Measurements from ENCODE around the gene DNAH1. TPM values are rescaled to one million over a fixed set of nuclear protein-coding genes. Genes with fewer than 3 reads are reported as not detected.

Gene DNAH1
- total and polyA plus RNA-seq, 2 experiments from 2014 or later = 0.81 to 1.8 TPM

- Histone ChIP-seq H3K4me2 (peak overlapping the region; percentile 93), H2AFZ (no peak overlapping the region)
- H3K9me3 Mint-ChIP-seq = no peaks in the 10 kb centered on the region
Observed at GRCh38 chr3:52288674-52289073, 27.4 kb upstream of the DNAH1 start.

More at GRCh38 chr3:52288674-52289073, 27.4 kb upstream of the DNAH1 start:
- peaks cover 7% of the 10 kb centered on the region; the same call in 1 of the 2 replicates for H3K79me2 ChIP-seq (replicated peaks; ENCODE audit: insufficient read depth)
- Mint-ChIP-seq H3K4me1 (peaks cover 9% of the 10 kb centered on the region), H3K27me3 (ENCODE audit: insufficient read depth, low read depth, poor library complexity) (peaks cover 11% of the 10 kb centered on the region), H3K27ac (no peak overlapping the region), H3K4me3 (peak overlapping the region; percentile 99), H3K36me3 (ENCODE audit: low read depth) (no peaks in the 10 kb centered on the region; the same call in 2 of the 3 replicates)
- peaks cover 9% of the 10 kb centered on the region for H3F3A ChIP-seq (replicated peaks; ENCODE audit: low read depth)
- H3K36me3 ChIP-seq (ENCODE audit: insufficient read depth) = no peaks in the 10 kb centered on the region
- H3K27ac ChIP-seq (ENCODE audit: low read depth) = no peak overlapping the region; the same call in 1 of the 2 replicates
- no peaks in the 10 kb centered on the region for H3K9me2 ChIP-seq (ENCODE audit: insufficient read depth)
- H4K20me1 ChIP-seq (replicated peaks; ENCODE audit: insufficient read depth) = no peaks in the 10 kb centered on the region
- H3K4me3 ChIP-seq = peak overlapping the region; percentile 95
- no peak for DNase-seq (ENCODE audit: low spot score)
- H3K4me1 ChIP-seq (ENCODE audit: insufficient read depth) = peaks cover 13% of the 10 kb centered on the region; the same call in 1 of the 2 replicates
- no peaks in the 10 kb centered on the region for H3K27me3 ChIP-seq (ENCODE audit: insufficient read depth)
- TF ChIP-seq NANOG (IDR thresholded peaks at IDR 0.05; ENCODE audit: borderline replicate concordance) (no peak), ZNF462 (CRISPR knock-in tag; IDR thresholded peaks at IDR 0.05) (no peak), CREB1 (CRISPR knock-in tag; IDR thresholded peaks at IDR 0.05; ENCODE audit: low read depth) (no peak), ETS1 (IDR thresholded peaks at IDR 0.05) (no peak), ZNF114 (CRISPR knock-in tag; IDR thresholded peaks at IDR 0.05) (no peak), EZH2phosphoT487 (IDR thresholded peaks at IDR 0.05; ENCODE audit: unreplicated experiment) (no peak), POLR2AphosphoS5 (IDR thresholded peaks at IDR 0.05; ENCODE audit: low read depth) (no peak), JUNB (IDR thresholded peaks at IDR 0.05; ENCODE audit: unreplicated experiment) (no peak), CTCF (conservative IDR thresholded peaks at IDR 0.05; ENCODE audit: low read depth in 2 of 2) (no peak), ZNF331 (CRISPR knock-in tag; IDR thresholded peaks at IDR 0.05; ENCODE audit: low read depth) (no peak), STAT1 (IDR thresholded peaks at IDR 0.05; ENCODE audit: unreplicated experiment) (no peak), REST (IDR thresholded peaks at IDR 0.05; ENCODE audit: unreplicated experiment) (no peak), EZH2 (IDR thresholded peaks at IDR 0.05; ENCODE audit: low read depth, unreplicated experiment) (no peak)
- ATAC-seq = no peak

Measured in GM23338 (cell line).